Measurements from ENCODE around the gene SUPT5H.

Gene SUPT5H

DNA sequence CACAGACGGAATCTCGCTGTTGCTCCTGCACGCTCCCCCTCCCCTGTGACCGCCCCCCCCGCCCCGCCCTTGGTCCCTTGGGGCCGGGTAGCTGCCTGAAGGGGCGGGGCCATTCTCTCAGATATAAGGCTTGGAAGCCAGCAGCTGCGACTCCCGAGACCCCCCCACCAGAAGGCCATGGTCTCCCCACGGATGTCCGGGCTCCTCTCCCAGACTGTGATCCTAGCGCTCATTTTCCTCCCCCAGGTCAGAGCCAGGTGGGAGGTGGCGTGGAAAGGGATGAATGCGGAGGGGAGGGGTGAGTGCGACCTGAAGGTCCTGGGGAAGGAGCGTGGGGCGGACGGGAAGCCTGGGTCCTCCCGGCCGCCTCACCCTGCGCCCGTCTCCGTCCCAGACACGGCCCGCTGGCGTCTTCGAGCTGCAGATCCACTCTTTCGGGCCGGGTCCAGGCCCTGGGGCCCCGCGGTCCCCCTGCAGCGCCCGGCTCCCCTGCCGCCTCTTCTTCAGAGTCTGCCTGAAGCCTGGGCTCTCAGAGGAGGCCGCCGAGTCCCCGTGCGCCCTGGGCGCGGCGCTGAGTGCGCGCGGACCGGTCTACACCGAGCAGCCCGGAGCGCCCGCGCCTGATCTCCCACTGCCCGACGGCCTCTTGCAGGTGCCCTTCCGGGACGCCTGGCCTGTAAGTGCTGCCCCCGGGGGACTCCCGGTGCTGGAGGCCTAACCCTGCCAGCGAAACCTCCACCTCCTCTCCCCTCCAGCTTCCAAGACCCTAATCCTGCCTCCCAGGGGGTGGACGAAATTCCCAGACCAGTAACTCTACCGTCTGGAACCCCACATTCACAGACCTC is 53.6 kb downstream of the SUPT5H start, which contains the start of gene DLL3:
Gene DLL3, plus strand, starts transcription at position 150 of the 845 bp plus-strand sequence. Its CDS starts 28 bp downstream, at position 178.
- DNase-seq = peak; percentile 71

DNA sequence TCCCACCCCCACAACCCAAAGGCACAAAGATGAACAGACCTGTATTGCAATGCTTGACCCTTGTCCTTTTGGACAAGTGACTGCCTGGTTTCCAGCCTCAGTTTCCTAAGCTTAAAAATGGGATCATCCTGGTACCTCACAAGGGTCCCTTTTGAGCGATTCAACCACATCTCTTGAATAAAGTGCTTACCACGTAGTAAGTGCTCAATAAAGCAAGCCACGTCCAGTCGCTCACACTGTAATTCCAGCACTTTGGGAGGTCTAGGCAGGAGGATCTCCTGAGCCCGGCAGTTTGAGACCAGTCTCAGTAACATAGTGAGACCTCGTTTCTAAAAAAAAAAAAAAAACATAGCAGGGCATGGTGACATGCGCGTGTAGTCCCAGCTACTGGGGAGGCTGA is 54.5 kb downstream of the SUPT5H start:
- no peak for DNase-seq

DNA sequence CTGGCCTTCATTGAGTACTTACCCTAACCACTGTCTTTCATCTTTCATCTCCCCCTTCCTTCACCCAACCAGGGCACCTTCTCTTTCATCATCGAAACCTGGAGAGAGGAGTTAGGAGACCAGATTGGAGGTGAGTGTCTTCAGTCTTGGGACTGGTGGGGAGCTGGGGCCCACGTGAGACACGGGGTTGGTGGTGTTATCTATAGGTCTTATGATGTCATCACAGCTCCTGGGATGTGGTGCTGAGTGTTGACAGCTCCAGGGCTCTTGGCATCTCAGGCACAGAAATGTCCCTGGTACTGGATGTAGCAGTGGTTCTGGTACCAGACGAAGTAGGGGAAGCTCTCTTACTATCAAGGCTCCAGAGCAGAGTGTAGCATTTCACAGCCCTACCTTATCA is 55.2 kb downstream of the SUPT5H start:
- DNase-seq = no peak

DNA sequence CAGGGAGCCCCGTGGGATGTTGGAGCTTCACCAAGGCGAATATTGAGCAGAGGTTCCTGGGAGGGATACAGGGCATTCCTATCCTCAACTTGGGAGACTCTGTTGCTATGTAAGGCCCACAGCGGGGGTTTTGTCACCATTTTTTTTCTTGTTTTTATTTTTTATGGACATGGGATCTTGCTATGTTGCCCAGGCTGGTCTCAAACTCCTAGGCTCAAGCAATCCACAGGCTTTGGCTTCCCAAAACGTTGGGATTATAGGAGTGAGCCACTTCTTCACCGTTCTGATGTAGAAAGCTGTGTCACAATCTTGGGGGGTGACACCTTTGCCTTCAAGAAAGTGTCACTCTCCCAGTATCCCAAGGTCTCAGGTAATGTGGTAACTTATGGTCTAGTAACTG is 56.0 kb downstream of the SUPT5H start:
- no peak for DNase-seq

DNA sequence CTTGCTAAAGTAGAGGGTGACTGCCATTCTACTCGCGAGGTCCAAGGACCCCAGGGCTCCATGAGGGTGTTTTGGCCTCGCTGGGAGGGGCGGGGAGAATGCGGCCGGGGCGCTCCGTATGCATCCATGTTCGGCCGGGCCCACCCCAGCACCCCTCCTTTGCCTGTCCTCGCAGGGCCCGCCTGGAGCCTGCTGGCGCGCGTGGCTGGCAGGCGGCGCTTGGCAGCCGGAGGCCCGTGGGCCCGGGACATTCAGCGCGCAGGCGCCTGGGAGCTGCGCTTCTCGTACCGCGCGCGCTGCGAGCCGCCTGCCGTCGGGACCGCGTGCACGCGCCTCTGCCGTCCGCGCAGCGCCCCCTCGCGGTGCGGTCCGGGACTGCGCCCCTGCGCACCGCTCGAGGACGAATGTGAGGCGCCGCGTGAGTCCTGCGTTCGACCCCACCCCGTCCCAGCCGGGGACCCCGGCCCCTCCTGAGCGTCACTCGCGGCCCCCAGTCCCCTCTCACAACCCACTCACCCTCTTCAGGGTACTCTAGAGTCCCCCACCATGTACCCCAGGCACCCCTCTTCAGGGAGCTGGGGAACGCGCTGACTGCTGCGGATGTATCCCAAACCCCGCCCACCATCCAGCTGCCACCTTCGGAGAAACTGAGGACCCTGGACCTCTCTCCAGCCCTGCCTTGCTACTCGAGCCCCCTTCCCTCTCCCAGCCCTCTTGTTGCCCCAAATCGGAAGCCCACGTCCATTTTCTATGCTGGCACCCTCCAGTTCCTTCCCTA is 57.4 kb downstream of the SUPT5H start:
- peak; percentile 87 for DNase-seq

DNA sequence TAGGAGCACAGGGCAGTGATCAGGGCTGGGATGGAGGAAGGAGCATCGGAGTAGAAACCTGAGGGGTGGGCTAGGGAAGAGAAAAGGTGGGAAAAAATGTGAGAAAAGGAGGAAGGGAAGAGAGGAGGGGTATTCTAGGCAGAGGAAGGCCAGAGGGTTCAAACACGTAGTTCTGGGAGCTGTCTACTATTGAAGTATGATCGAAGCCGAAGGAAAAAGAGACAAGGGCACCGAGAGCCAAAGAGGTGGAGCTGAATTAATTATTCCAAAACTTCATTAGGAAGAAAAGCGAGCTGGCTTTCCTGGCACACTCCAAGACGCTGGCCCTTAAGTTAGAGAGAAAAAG is 61.2 kb downstream of the SUPT5H start:
- no peak for DNase-seq

DNA sequence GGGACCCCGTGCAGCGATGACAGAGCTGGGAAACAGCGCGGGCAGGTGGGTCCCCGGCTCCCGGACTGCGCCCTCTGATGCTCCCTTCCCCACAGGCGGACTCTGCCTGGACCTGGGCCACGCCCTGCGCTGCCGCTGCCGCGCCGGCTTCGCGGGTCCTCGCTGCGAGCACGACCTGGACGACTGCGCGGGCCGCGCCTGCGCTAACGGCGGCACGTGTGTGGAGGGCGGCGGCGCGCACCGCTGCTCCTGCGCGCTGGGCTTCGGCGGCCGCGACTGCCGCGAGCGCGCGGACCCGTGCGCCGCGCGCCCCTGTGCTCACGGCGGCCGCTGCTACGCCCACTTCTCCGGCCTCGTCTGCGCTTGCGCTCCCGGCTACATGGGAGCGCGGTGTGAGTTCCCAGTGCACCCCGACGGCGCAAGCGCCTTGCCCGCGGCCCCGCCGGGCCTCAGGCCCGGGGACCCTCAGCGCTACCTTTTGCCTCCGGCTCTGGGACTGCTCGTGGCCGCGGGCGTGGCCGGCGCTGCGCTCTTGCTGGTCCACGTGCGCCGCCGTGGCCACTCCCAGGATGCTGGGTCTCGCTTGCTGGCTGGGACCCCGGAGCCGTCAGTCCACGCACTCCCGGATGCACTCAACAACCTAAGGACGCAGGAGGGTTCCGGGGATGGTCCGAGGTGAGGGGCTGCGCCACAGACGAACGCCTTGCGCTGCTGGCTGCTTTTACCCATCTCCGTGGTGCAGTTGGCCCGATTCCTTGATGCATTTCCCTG is 61.7 kb downstream of the SUPT5H start:
- peak; percentile 86 for DNase-seq

DNA sequence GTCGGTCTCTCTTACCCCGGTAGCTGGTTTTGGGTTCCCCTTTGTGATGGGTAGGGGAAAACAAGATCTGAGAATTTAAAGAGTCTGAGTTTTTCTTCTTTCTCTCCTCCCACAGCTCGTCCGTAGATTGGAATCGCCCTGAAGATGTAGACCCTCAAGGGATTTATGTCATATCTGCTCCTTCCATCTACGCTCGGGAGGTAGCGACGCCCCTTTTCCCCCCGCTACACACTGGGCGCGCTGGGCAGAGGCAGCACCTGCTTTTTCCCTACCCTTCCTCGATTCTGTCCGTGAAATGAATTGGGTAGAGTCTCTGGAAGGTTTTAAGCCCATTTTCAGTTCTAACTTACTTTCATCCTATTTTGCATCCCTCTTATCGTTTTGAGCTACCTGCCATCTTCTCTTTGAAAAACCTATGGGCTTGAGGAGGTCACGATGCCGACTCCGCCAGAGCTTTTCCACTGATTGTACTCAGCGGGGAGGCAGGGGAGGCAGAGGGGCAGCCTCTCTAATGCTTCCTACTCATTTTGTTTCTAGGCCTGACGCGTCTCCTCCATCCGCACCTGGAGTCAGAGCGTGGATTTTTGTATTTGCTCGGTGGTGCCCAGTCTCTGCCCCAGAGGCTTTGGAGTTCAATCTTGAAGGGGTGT is 62.5 kb downstream of the SUPT5H start:
- DNase-seq = no peak

DNA sequence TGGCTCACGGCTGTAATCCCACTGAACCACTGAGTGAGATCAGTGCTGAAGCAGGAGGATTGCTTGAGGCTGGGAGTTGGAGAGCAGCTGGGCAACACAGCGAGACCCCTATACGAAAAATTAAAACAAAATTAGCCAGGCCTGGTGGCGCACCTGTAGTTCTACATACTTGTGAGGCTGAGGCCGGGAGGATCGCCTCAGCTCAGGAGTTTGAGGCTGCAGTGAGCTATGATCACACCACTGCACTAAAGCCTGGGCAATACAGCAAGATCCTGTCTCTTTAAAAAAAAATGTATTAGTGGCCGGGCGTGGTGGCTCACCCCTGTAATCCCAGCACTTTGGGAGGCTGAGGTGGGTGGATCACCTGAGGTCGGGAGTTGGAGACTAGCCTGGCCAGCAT is 63.2 kb downstream of the SUPT5H start:
- no peak for DNase-seq

DNA sequence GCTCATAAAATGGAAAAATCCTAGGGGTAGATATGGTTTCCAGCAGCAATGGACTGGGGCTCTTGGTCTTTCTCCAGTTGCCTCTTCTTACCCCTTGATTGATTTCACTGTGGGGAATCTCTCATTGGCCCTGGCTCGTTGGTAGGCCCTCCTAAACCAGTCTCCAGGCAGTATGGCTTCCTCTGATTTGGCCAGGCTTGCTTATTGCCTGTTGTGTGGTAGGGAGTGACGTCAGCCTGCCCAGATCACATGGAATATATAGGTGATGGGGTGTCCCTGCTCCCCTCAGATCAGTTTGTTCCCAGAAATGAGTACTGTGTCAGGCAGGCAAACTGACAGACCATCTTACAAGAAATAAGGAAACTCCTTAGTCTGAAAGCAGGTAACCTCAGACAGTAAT is 63.9 kb downstream of the SUPT5H start:
- DNase-seq = no peak

DNA sequence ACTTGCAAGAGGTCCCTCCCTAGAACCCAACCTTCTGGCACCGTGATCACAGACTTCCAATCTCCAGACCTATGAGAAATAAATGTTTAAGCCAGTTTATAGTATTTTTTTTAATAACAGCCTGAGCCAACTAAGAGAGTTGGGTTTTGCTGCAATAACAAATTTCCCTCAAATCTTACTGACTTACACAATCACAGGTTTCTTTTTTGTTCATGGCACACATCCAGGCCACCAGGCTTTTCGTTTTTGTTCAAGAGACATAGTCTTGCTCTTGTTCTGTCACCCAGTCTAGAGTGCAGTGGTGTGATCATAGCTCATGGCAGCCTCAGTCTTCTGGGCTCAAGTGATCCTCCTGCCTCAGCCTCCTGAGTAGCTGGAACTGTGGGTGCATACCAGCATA is 67.6 kb downstream of the SUPT5H start:
- DNase-seq = no peak

DNA sequence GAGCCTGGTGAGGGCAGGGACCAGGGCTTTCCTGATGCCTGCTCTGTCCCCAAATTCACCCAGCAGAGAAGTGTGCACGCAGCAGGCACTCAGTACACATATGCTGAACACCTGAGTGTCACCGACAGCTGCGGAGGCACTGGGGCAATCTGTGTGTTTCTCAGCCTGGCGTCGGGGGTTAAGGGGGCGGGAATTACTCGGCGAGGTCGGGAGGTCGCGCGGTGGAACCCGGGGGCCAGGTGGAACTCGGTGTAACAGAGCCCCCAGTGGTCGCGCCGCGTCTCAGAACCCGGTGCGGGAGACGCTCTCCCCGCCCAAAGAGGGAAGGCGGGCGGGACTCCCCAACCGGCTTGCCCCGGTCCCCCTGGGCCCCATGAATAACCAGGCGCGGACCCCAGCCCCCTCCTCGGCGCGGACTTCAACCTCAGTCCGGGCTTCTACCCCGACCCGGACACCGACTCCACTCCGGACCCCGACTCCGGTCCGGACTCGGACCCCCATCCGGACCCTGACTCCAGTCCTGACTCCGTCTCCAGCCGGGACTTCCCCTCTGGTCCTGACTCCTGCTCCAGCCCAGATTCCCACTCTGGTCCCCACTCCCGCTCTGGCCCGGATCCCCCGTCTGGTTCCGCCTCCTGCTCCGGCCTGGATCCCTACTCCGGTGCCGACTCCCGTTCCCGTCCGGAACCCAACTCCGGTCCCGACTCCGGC is 69.6 kb downstream of the SUPT5H start, which contains the start of gene SELENOV:
Gene SELENOV, plus strand, starts transcription at position 300 of the 711 bp plus-strand sequence. Its CDS starts 74 bp downstream, at position 374.
- peak; percentile 68 for DNase-seq

DNA sequence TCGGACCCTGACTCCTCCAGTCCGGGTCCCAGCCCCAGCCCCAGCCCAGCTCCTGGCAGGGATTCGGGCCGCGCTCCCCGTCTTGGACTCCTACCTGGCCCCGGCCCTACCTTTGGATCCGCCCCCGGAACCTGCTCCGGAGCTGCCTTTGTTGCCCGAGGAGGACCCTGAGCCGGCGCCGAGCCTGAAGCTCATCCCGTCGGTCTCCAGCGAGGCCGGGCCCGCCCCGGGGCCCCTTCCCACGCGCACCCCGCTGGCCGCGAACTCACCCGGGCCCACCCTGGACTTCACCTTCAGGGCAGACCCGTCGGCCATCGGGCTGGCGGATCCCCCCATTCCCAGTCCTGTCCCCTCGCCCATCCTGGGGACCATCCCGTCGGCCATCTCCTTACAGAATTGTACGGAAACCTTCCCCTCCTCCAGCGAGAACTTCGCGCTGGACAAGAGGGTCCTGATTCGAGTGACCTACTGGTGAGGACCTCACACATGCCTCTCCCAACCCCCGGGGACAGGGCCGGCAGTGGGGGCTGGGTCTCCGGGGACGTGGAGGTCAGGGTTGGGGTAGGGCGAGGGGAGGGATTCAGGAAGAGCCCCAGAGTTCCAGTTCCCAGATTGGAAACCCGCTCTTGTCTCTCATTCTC is 70.3 kb downstream of the SUPT5H start:
- DNase-seq = no peak

DNA sequence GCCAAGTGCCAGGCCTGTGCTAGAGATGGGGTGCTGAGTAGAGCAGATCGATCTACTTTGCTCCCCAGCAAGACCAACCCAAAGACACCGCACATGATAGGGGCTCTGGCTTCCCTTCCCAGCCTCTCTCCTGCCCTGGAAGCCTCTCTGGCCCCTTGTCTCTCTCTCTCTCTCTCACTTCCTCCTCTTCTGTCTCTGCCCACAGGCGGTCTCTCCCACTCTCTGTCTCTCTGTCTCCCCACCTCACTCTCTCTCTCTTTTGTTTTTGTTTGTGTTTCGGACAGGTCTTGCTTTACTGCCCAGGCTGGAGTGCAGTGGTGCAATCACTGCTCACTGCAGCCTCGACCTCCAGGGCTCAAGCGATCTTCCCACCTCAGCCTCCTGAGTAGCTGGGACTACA is 70.9 kb downstream of the SUPT5H start:
- no peak for DNase-seq

DNA sequence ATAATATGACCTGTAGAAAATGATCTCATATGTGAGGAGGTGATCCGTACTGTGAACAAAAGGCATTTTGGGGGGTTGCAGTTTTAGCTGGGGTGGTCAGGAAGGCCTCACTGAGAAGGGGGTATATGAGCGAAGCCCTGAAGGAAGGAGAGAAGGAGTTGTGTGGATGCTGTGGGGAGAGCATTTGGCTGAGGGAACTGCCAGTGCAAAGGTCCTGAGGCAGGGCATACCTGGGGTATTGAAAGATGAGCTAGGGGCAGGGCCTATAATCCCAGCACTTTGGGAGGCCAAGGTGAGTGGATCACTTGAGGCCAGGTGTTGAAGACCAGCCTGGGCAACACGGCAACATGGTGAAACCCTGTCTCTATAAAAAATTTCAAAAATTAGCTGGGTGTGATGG is 72.0 kb downstream of the SUPT5H start:
- no peak for DNase-seq

DNA sequence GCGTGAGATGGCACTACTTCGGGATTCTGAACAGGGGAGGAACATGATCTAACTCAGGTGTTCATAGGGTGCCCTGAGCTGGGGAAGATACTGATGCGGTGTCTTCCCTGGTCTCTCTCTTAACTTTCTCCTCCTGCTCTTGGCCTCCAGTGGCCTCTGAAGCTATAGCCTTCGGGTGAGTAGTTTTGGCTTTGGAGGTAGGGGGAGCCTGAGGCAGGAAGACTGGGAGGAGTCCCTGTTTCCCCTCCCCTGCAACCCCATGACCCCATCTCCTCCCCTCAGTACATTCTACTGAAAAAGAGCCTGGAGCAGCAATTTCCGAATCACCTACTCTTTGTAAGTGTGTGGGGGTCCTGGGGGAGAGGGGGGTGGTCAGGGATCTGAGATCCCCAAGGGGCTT is 73.1 kb downstream of the SUPT5H start:
- DNase-seq = no peak

DNA sequence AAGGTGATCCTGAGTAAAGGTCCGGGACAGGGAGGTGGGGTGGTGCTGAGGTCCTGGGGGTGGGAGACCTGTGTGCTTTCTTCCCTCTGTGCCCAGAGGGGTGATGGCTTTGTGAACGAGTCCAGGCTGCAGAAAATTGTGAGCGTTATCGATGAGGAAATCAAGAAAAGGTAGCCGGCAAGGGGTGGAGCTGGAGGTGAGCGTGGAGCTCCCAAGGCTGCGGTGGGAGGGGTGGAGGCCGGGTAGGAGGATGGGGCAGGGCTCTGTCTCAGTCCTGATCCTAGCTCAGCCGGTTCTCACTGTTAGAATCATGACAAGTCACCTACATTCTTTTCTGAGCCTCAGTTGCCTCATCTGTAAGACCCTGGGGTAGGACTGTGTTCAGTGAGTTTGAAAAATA is 73.6 kb downstream of the SUPT5H start:
- no peak for DNase-seq

DNA sequence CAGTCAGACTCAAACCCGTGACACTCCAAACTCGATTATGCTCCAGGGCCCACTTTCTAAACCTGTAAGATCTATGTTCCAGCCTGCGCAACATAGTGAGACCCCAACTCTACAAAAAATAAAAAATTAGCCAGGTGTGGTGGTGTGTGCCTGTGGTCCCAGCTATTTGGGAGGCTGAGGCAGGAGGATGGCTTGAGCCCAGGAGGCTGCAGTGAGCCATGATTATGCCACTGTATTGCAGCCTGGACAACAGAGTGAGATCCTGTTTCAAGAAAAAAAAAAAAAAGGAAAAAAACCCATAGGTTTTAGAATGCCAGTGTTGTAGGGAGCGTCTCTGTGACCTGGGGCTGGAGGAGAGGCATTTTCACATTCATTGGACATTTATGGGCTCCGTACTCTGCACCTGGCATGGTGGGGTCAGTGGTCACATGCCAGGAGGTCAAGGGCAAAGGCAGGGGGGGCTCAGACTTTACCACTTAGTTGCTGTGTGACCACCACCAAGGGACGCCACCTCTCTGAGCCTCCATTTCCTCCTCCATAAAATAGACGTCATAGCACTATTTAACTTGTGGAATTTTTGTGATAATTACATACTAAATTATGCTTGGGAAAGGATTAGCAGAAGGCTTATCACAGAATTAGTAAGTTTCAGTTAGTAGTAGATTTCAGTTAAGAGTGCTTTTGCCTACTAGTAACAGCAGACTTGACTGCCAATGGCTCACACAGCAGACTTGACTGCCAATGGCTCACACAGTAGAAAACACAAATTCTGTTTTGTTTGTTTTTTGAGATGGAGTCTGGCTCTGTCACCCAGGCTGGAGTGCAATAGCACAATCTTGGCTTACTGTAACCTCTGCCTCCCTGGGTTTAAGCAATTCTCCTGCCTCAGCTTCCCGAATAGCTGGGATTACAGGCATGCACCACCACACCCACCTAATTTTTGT is 75.4 kb downstream of the SUPT5H start:
- no peak for DNase-seq

DNA sequence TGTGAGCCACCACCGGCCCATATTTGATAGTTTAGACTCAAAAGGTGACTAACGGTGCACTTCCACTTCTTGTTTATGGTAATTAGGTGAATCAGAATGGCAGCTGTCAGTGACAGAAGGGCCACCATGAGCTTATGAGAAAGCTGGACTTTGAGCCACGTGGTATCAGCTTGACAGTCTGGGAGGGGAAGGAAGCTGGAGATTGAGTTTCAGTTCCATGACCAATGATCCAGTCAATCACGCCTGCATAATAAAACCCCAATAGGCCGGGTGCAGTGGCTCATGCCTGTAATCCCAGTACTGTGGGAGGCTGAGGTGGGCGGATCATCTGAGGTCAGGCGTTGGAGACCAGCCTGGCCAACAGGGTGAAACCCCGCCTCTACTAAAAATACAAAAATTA is 79.1 kb downstream of the SUPT5H start:
- DNase-seq = no peak

DNA sequence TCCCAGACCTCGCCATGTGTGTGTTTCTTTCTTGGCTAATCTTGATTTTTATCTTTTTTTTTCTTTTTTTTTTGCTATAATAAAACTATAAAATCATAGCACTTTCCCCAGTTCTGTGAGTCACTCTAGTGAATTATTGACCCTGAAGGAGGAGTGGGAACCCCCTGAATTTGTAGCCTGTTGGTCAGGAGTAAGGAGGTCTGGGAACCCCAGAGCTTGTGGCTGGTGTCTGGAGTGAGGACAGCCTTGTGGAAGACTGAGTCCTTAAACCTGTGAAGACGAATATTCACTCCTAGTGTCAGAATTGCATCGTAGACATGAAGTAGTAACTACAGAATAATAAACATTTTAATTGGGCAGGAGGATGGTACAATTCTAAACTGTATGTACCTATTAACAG is 79.8 kb downstream of the SUPT5H start:
- no peak for DNase-seq
